ENCODE results near the gene ALDH18A1. TPM values are rescaled to one million over a fixed set of nuclear protein-coding genes. Genes with fewer than 3 reads are reported as not detected.

ALDH18A1 gene
- total RNA-seq, 2 experiments from 2014 or later: 42.2 to 44.7 TPM

- CTCF ChIA-PET: no interaction called here
- no peaks in the 10 kb centered on the region for H3K36me3 Mint-ChIP-seq (ENCODE audit: low read depth)
Observed at GRCh38 chr10:95558593-95559320, 97.8 kb downstream of the ALDH18A1 start.

GRCh38 chr10:95556994-95557767 is 99.3 kb downstream of the ALDH18A1 start:
- CTCF ChIA-PET: interaction anchor here (0.6 to 1.1 kb wide), 2 partner anchors 28 to 127 kb away, joined by 3 read pairs; no protein-coding TSS in a partner anchor
- no peaks in the 10 kb centered on the region for H3K36me3 Mint-ChIP-seq (ENCODE audit: low read depth)
- DNase-seq: no peak
- peaks cover 28% of the 10 kb centered on the region for H3K27me3 Mint-ChIP-seq
- peaks cover 17% of the 10 kb centered on the region for H3K4me1 Mint-ChIP-seq
- no peaks in the 10 kb centered on the region for H3K9me3 Mint-ChIP-seq
- H3K27ac Mint-ChIP-seq: no peak overlapping the region
- no peak overlapping the region for H3K4me3 Mint-ChIP-seq
- POLR2A ChIA-PET: no interaction called here

More at GRCh38 chr10:95558593-95559320, 97.8 kb downstream of the ALDH18A1 start:
- Mint-ChIP-seq H3K27me3 (peaks cover 31% of the 10 kb centered on the region), H3K27ac (no peak overlapping the region), H3K4me3 (no peak overlapping the region), H3K4me1 (peaks cover 17% of the 10 kb centered on the region), H3K9me3 (no peaks in the 10 kb centered on the region)
- POLR2A ChIA-PET: no interaction called here
- DNase-seq: no peak

Other genes starting within 250 kb of the ALDH18A1 start
- under 1 TPM; 0.58 to 0.90 TPM for gene SORBS1, start 95.3 kb downstream of the ALDH18A1 start, total RNA-seq
- gene TCTN3, start 37.2 kb upstream of the ALDH18A1 start, total RNA-seq: 10 to 100 TPM; 26.2 to 28.5 TPM
- 10 to 100 TPM; 29.7 to 33.3 TPM for gene ENTPD1, start 99.5 kb upstream of the ALDH18A1 start, total RNA-seq